H1 (cell line): ENCODE data around the gene PSKH1. TPM values are rescaled to one million over a fixed set of nuclear protein-coding genes. Genes with fewer than 3 reads are reported as not detected.
A peak's percentile ranks its signal among the peaks of the same experiment; 100 is the strongest.

Experiments
- CTCF ChIA-PET: fragments of 300-600 bp; sonication (Branson Sonifier 250); formaldehyde crosslinking; loops from one replicate; lab custom pipeline; 2021; ENCODE audit not compliant: partially characterized antibody; lab: Charles Lee
- POLR2A ChIA-PET: fragments of 300-600 bp; sonication (Branson Sonifier 250); formaldehyde crosslinking; loops from one replicate; lab custom pipeline; 2021; ENCODE audit warnings: inconsistent platforms; ENCODE audit not compliant: partially characterized antibody; lab: Charles Lee
- DNase-seq, 2 experiments: peaks; one replicate each; pipeline versions ENCODE4 v3.0.0 to v3.0.0-alpha.2; 2010 to 2022; ENCODE audit warnings: low spot score in 2 of 2, low read depth in 1 of 2, mixed read lengths in 1 of 2
- FAIRE-seq: peaks from 2 replicates; lab custom pipeline; 2011; peaks lifted over from hg19 to GRCh38; lab: Jason Lieb, UNC
- H2AFZ ChIP-seq: 2 replicates; pipeline ENCODE4 v1.8.1; 2012; ENCODE audit warnings: low read length, inconsistent platforms
- H2AK5ac ChIP-seq: 2 replicates; pipeline ENCODE4 v1.6.1; 2013; ENCODE audit warnings: low read depth, low read length
- H2BK120ac ChIP-seq: replicated peaks from 2 replicates; pipeline ENCODE3; 2013; ENCODE audit warnings: low read depth, low read length, inconsistent platforms
- H2BK12ac ChIP-seq: 2 replicates; pipeline ENCODE4 v1.6.1; 2013; ENCODE audit warnings: low read depth, low read length
- H2BK15ac ChIP-seq: 2 replicates; pipeline ENCODE4 v1.6.1; 2013; ENCODE audit warnings: low read length
- H2BK20ac ChIP-seq: 2 replicates; pipeline ENCODE4 v1.6.1; 2013; ENCODE audit warnings: low read length
- H2BK5ac ChIP-seq: 2 replicates; pipeline ENCODE4 v1.6.1; 2013; ENCODE audit warnings: low read depth, low read length
- H3K14ac ChIP-seq: 2 replicates; pipeline ENCODE4 v1.6.1; 2013; ENCODE audit warnings: inconsistent platforms; ENCODE audit not compliant: insufficient read length
- H3K18ac ChIP-seq: 2 replicates; pipeline ENCODE4 v1.6.1; 2013; ENCODE audit warnings: low read length; ENCODE audit errors: extremely low read depth
- H3K23ac ChIP-seq: 2 replicates; pipeline ENCODE4 v1.6.1; 2013; ENCODE audit warnings: inconsistent platforms; ENCODE audit not compliant: insufficient read length
- H3K23me2 ChIP-seq: 2 replicates; pipeline ENCODE4 v1.6.1; 2013; ENCODE audit warnings: low read depth, low read length
- H3K27ac ChIP-seq: 2 replicates; pipeline ENCODE4 v1.6.1; 2011; ENCODE audit warnings: low read depth, low read length, inconsistent platforms
- H3K27me3 ChIP-seq, 4 experiments: replicated peaks in 1 of 4; 1 replicate in 1 of 4; 2 replicates in 3 of 4; pipeline versions ENCODE4 v1.6.1 to v1.8.1; 2011 to 2013; ENCODE audit warnings: low read length in 3 of 4, mild to moderate bottlenecking in 3 of 4, inconsistent platforms in 2 of 4, mixed read lengths in 2 of 4, moderate library complexity in 1 of 4; ENCODE audit not compliant: control insufficient read depth in 3 of 4, insufficient read depth in 3 of 4; ENCODE audit errors: extremely low read depth in 1 of 4
- H3K36me3 ChIP-seq, 4 experiments: 2 replicates each; pipeline versions ENCODE4 v1.6.1 to v1.8.1; 2011 to 2013; ENCODE audit warnings: mild to moderate bottlenecking in 4 of 4, low read length in 3 of 4, moderate library complexity in 2 of 4, control low read depth in 1 of 4, inconsistent platforms in 1 of 4; ENCODE audit not compliant: insufficient read depth in 4 of 4, control insufficient read depth in 2 of 4
- H3K4ac ChIP-seq: replicated peaks from 2 replicates; pipeline ENCODE3; 2013; ENCODE audit warnings: low read length, low read depth, mixed read lengths, inconsistent platforms; ENCODE audit not compliant: insufficient read length
- H3K4me1 ChIP-seq, 4 experiments: replicated peaks in 1 of 4; 1 replicate in 1 of 4; 2 replicates in 3 of 4; pipeline versions ENCODE4 v1.6.1 to v1.8.1; 2011 to 2013; ENCODE audit warnings: low read length in 3 of 4, inconsistent platforms in 2 of 4, mixed read lengths in 1 of 4; ENCODE audit not compliant: insufficient read depth in 4 of 4, control insufficient read depth in 3 of 4
- H3K4me2 ChIP-seq, 2 experiments: 2 replicates each; pipeline versions ENCODE4 v1.6.1 to v1.8.1; 2011 to 2013; ENCODE audit warnings: low read depth in 2 of 2, low read length in 2 of 2, control low read depth in 1 of 2, inconsistent platforms in 1 of 2, mild to moderate bottlenecking in 1 of 2; ENCODE audit not compliant: insufficient read depth in 1 of 2
- H3K4me3 ChIP-seq, 4 experiments: fragments of 200-600, 300-600 bp in 1 of 4; sonication (generic), shearing (Covaris generic), sonication (Bioruptor Twin) in 1 of 4; 2 replicates each; pipeline versions ENCODE4 v1.5.1 to v1.8.1; 2011 to 2016; ENCODE audit warnings: low read length in 4 of 4, low read depth in 3 of 4, control low read depth in 2 of 4, inconsistent platforms in 2 of 4, mild to moderate bottlenecking in 2 of 4, mixed read lengths in 1 of 4, moderate library complexity in 1 of 4; ENCODE audit not compliant: insufficient read depth in 2 of 4; ENCODE audit errors: extremely low read depth in 1 of 4
- H3K56ac ChIP-seq: replicated peaks from 2 replicates; pipeline ENCODE3; 2013; ENCODE audit warnings: low read depth, mild to moderate bottlenecking, mixed read lengths, low read length, inconsistent platforms; ENCODE audit not compliant: insufficient read length
- H3K79me1 ChIP-seq: 2 replicates; pipeline ENCODE4 v1.6.1; 2013; ENCODE audit warnings: low read depth, low read length, control low read depth
- H3K79me2 ChIP-seq, 2 experiments: 2 replicates each; pipeline versions ENCODE4 v1.6.1 to v1.8.1; 2012 to 2013; ENCODE audit warnings: low read length in 2 of 2, mild to moderate bottlenecking in 2 of 2, inconsistent platforms in 1 of 2; ENCODE audit not compliant: insufficient read depth in 2 of 2, control insufficient read depth in 1 of 2
- H3K9ac ChIP-seq, 4 experiments: replicated peaks in 1 of 4; 1 replicate in 1 of 4; 2 replicates in 3 of 4; pipeline versions ENCODE4 v1.6.1 to v1.8.1; 2011 to 2013; ENCODE audit warnings: low read depth in 3 of 4, low read length in 3 of 4, control low read depth in 2 of 4, mild to moderate bottlenecking in 2 of 4, moderate library complexity in 2 of 4, inconsistent platforms in 1 of 4; ENCODE audit errors: extremely low read depth in 1 of 4
- H3K9me3 ChIP-seq, 2 experiments: 2 replicates each; pipeline versions ENCODE4 v1.6.1 to v1.8.1; 2012 to 2013; ENCODE audit warnings: mild to moderate bottlenecking in 2 of 2, moderate library complexity in 2 of 2, control low read depth in 1 of 2, inconsistent platforms in 1 of 2, low read depth in 1 of 2, low read length in 1 of 2, mixed read lengths in 1 of 2; ENCODE audit not compliant: insufficient read depth in 2 of 2
- H4K20me1 ChIP-seq, 2 experiments: replicated peaks in 1 of 2; 2 replicates each; pipeline versions ENCODE3 to v1.8.1; 2011 to 2013; ENCODE audit warnings: inconsistent platforms in 2 of 2, low read length in 2 of 2, mild to moderate bottlenecking in 1 of 2; ENCODE audit not compliant: insufficient read depth in 2 of 2, control insufficient read depth in 1 of 2
- H4K5ac ChIP-seq: 2 replicates; pipeline ENCODE4 v1.6.1; 2013; ENCODE audit warnings: low read length, low read depth, mixed read lengths, inconsistent platforms; ENCODE audit not compliant: insufficient read length
- H4K8ac ChIP-seq: 2 replicates; pipeline ENCODE4 v1.8.0; 2013; ENCODE audit warnings: mild to moderate bottlenecking, moderate library complexity, low read length, inconsistent platforms; ENCODE audit not compliant: insufficient read depth; ENCODE audit errors: extremely low read depth
- H4K91ac ChIP-seq: replicated peaks from 2 replicates; pipeline ENCODE3; 2013; ENCODE audit warnings: low read length, mixed read lengths, inconsistent platforms; ENCODE audit not compliant: insufficient read length
- BACH1 ChIP-seq: IDR thresholded peaks from 2 replicates; pipeline ENCODE4 v1.6.1; 2012; ENCODE audit warnings: low read length, improper control_type of control experiment
- KDM5A ChIP-seq: fragments of 200-600 bp; IDR thresholded peaks from 2 replicates; pipeline ENCODE4 v1.7.1; 2012; ENCODE audit warnings: mild to moderate bottlenecking, low read length, inconsistent platforms, mixed read lengths
- NANOG ChIP-seq: IDR thresholded peaks from 2 replicates; pipeline ENCODE4 v1.6.1; 2011; ENCODE audit warnings: low read length, low read depth, mild to moderate bottlenecking, inconsistent platforms; ENCODE audit not compliant: insufficient read depth, poor library complexity, severe bottlenecking
- POLR2AphosphoS5 ChIP-seq: IDR thresholded peaks from 2 replicates; pipeline ENCODE4 v1.6.1; 2011; ENCODE audit warnings: low read depth, low read length
- RAD21 ChIP-seq, 2 experiments: IDR thresholded peaks in 1 of 2; conservative IDR thresholded peaks in 1 of 2; 2 replicates each; pipeline ENCODE4 v1.6.1; 2011; ENCODE audit warnings: low read depth in 2 of 2, low read length in 2 of 2, improper control_type of control experiment in 1 of 2, inconsistent platforms in 1 of 2, mild to moderate bottlenecking in 1 of 2, moderate library complexity in 1 of 2
- RFX5 ChIP-seq: IDR thresholded peaks from 2 replicates; pipeline ENCODE4 v1.6.1; 2011; ENCODE audit warnings: low read depth, low read length, improper control_type of control experiment, borderline replicate concordance
- TBP ChIP-seq: IDR thresholded peaks from 2 replicates; pipeline ENCODE4 v1.6.1; 2011; ENCODE audit warnings: low read depth, low read length, improper control_type of control experiment
- whole genome bisulfite sequencing, 2 experiments: shearing (Covaris generic) in 1 of 2; methylation state at CpG; one replicate each; pipeline versions ENCODE4 v1.1.6 to v1.1.7; 2013 to 2015; ENCODE audit warnings: low lambda C conversion rate in 2 of 2, mixed read lengths in 2 of 2, inconsistent platforms in 1 of 2, low coverage in 1 of 2, missing lambda C conversion rate in 1 of 2; ENCODE audit not compliant: insufficient replicate concordance in 2 of 2, insufficient coverage in 1 of 2, insufficient read length in 1 of 2; ENCODE audit errors: extremely low coverage in 1 of 2, missing lambda C conversion rate in 1 of 2; 5-methylcytosine and 5-hydroxymethylcytosine counted together
- polyA plus RNA-seq, 7 experiments: library from polyadenylated mRNA; depleted of rRNA in 3 of 7; stranded (reverse) in 5 of 7; unstranded in 2 of 7; fragments of >200 nt in 5 of 7; fragments of 200-250 nt in 2 of 7; gene quantifications; 1 replicate in 5 of 7; 2 replicates in 1 of 7; 4 replicates in 1 of 7; pipeline versions ENCODE4 v1.2.1 to v1.2.3, GENCODE V29; 2011 to 2013; ENCODE audit warnings: missing spikeins in 2 of 7, mixed read lengths in 2 of 7
- total RNA-seq: library from RNA; stranded (reverse); fragmentation: NEBNext Ultra II Directional; extraction: Animal tissue kit (Norgen Biotek cat#: 25700); gene quantifications from 2 replicates; pipeline ENCODE4 v1.2.1, GENCODE V29; 2021
- TF ChIP-seq, protein P1 (sequence below), 3 experiments: IDR thresholded peaks; 1 replicate in 2 of 3; 2 replicates in 1 of 3; pipeline versions ENCODE4 v1.5.1 to v1.6.1; 2011; ENCODE audit warnings: low read length in 3 of 3, mild to moderate bottlenecking in 3 of 3, inconsistent platforms in 2 of 3, low read depth in 1 of 3, moderate library complexity in 1 of 3; ENCODE audit not compliant: insufficient read depth in 1 of 3; ENCODE audit errors: control extremely low read depth in 1 of 3

Gene PSKH1
- total and polyA plus RNA-seq, 2 of the 8 experiments (the other 6 are each of a cell fraction or from before 2014, with no cell fraction given), result 24.8 to 51.0 TPM

DNA sequence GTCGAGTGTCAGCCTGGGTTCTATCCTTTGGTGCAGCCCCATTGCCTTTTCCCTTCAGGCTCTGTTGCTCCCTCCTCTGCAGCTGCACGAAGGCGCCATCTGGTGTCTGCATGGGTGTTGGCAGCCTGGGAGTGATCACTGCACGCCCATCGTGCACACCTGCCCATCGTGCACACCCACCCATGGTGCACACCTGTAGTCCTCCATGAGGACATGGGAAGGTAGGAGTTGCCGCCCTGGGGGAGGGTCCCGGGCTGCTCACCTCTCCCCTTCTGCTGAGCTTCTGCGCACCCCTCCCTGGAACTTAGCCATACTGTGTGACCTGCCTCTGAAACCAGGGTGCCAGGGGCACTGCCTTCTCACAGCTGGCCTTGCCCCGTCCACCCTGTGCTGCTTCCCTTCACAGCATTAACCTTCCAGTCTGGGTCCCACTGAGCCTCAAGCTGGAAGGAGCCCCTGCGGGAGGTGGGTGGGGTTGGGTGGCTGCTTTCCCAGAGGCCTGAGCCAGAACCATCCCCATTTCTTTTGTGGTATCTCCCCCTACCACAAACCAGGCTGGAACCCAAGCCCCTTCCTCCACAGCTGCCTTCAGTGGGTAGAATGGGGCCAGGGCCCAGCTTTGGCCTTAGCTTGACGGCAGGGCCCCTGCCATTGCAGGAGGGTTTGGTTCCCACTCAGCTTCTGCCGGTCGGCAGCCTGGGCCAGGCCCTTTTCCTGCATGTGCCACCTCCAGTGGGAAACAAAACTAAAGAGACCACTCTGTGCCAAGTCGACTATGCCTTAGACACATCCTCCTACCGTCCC is 35.7 kb downstream of the PSKH1 start:
- Histone ChIP-seq H2BK15ac (no peak overlapping the region), H3K4me1 (peaks cover 0 to 8% (median 4%) of the 10 kb centered on the region in 4 experiments; a peak in 5 of 7 replicates), H4K20me1 (peaks cover 3 to 27% of the 10 kb centered on the region in 2 experiments), H4K91ac (no peak overlapping the region), H3K23me2 (no peaks in the 10 kb centered on the region), H3K27me3 (no peaks in the 10 kb centered on the region), H3K56ac (no peak overlapping the region), H2BK5ac (no peak overlapping the region), H3K23ac (no peak overlapping the region), H3K14ac (no peak overlapping the region), H2AK5ac (no peak overlapping the region), H2BK20ac (no peak overlapping the region), H4K5ac (no peak overlapping the region), H4K8ac (no peak overlapping the region), H2BK12ac (no peak overlapping the region), H3K18ac (no peak overlapping the region), H3K27ac (no peak overlapping the region), H3K79me1 (no peaks in the 10 kb centered on the region), H3K79me2 (no peaks in the 10 kb centered on the region), H3K4me3 (no peak overlapping the region), H2BK120ac (no peak overlapping the region), H3K9ac (no peak overlapping the region), H3K4me2 (no peak overlapping the region), H3K9me3 (no peaks in the 10 kb centered on the region), H3K4ac (no peak overlapping the region), H3K36me3 (no peaks in the 10 kb centered on the region; a peak in 2 of 8 replicates), H2AFZ (no peak overlapping the region)
- WGBS, 2 experiments, result 61% methylated on average over 15 of the region's 16 CpGs; no CpG with 5 or more reads in 1 of the 2 experiments
- CTCF ChIA-PET, result interaction anchor here (0.7 to 27.1 kb wide), 19 partner anchors 9 to 265 kb away, joined by 3 to 623 read pairs (median 4); partner anchors contain the start of genes EDC4, NRN1L, PSKH1 and RANBP10
- POLR2A ChIA-PET, result interaction anchor here (0.7 to 7.5 kb wide), 6 partner anchors 7 to 51 kb away, joined by 3 to 43 read pairs (median 15); partner anchors contain the start of genes LCAT, NRN1L and PSMB10
- FAIRE-seq, result peak; percentile 78
- DNase-seq, result peak in 1 of 2 experiments; percentile 91
- TF ChIP-seq RFX5 (no peak), KDM5A (no peak), TBP (peak; percentile 26; the same call in 1 of the 2 replicates), BACH1 (no peak), RAD21 (IDR thresholded peaks at IDR 0.05 in 1 of 2, conservative IDR thresholded peaks at IDR 0.05 in 1 of 2; ENCODE audit: low read depth in 2 of 2, low read length in 2 of 2) (peak; percentile 94), POLR2AphosphoS5 (peak; percentile 50; the same call in 1 of the 2 replicates), NANOG (peak; percentile 45)
- TF ChIP-seq, protein P1, sequence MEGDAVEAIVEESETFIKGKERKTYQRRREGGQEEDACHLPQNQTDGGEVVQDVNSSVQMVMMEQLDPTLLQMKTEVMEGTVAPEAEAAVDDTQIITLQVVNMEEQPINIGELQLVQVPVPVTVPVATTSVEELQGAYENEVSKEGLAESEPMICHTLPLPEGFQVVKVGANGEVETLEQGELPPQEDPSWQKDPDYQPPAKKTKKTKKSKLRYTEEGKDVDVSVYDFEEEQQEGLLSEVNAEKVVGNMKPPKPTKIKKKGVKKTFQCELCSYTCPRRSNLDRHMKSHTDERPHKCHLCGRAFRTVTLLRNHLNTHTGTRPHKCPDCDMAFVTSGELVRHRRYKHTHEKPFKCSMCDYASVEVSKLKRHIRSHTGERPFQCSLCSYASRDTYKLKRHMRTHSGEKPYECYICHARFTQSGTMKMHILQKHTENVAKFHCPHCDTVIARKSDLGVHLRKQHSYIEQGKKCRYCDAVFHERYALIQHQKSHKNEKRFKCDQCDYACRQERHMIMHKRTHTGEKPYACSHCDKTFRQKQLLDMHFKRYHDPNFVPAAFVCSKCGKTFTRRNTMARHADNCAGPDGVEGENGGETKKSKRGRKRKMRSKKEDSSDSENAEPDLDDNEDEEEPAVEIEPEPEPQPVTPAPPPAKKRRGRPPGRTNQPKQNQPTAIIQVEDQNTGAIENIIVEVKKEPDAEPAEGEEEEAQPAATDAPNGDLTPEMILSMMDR (IDR thresholded peaks at IDR 0.05; ENCODE audit: control extremely low read depth in 1 of 3, insufficient read depth in 1 of 3, low read depth in 1 of 3, low read length in 3 of 3), result peak; percentile 96 to 100 (median 96)
